Gastrocnemius medialis (tissue), 4 donors: ENCODE data around the gene RHOC.

ENCODE experiments used
- POLR2A ChIP-seq, 2 donors: fragments of 450-650 bp; IDR thresholded peaks; one replicate each; pipeline ENCODE4 v1.6.1; 2017; ENCODE audit warnings: antibody characterized with exemption in 2 of 2, mild to moderate bottlenecking in 2 of 2, moderate library complexity in 2 of 2
- TF ChIP-seq, protein P1 (sequence below), 5 experiments: fragments of 450-650 bp in 3 of 5; fragments of 200-600 bp in 2 of 5; sonication (generic) in 2 of 5; IDR thresholded peaks in 4 of 5; conservative IDR thresholded peaks in 1 of 5; 1 replicate in 4 of 5; 2 replicates in 1 of 5; pipeline ENCODE4 v1.5.1; 2016 to 2019; ENCODE audit warnings: antibody characterized with exemption in 5 of 5, mild to moderate bottlenecking in 3 of 5, moderate library complexity in 3 of 5

DNA sequence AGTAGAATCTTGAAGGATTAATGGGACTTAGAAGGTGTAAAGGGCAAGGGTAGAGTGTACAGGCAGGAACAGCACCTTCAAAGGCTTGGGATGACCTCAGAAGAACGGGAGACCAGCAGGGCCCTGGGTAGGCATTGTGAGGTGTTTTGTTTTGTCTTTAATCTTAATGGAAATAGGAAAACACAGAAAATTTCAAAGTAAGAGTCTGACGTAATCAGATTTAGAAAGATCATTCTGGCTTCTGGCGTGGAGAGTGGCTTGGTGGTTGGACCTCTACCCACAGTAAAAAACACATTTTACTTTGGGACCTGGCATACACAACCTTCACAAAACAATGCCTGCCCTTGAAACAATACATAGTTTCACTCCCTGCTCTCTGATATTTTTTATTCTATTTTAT lies 28.3 kb downstream of the RHOC start:
- TF ChIP-seq, protein P1, sequence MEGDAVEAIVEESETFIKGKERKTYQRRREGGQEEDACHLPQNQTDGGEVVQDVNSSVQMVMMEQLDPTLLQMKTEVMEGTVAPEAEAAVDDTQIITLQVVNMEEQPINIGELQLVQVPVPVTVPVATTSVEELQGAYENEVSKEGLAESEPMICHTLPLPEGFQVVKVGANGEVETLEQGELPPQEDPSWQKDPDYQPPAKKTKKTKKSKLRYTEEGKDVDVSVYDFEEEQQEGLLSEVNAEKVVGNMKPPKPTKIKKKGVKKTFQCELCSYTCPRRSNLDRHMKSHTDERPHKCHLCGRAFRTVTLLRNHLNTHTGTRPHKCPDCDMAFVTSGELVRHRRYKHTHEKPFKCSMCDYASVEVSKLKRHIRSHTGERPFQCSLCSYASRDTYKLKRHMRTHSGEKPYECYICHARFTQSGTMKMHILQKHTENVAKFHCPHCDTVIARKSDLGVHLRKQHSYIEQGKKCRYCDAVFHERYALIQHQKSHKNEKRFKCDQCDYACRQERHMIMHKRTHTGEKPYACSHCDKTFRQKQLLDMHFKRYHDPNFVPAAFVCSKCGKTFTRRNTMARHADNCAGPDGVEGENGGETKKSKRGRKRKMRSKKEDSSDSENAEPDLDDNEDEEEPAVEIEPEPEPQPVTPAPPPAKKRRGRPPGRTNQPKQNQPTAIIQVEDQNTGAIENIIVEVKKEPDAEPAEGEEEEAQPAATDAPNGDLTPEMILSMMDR (IDR thresholded peaks at IDR 0.05 in 4 of 5, conservative IDR thresholded peaks at IDR 0.05 in 1 of 5): no peak
- no peak for TF ChIP-seq POLR2A (IDR thresholded peaks at IDR 0.05)
